Karpas-422 (cell line): ENCODE results near the gene ACOX3. TPM values are rescaled to one million over a fixed set of nuclear protein-coding genes. Genes with fewer than 3 reads are reported as not detected.

Experiments used
- DNase-seq: peaks from one replicate; pipeline ENCODE4 v3.0.0-alpha.2; 2015
- H2AFZ ChIP-seq: fragments of 200-600 bp; sonication (generic); 2 replicates; pipeline ENCODE4 v1.6.1; 2014; ENCODE audit warnings: antibody characterized with exemption, low read length, mixed read lengths
- H3K27ac ChIP-seq: fragments of 200-600 bp; sonication (generic); 2 replicates; pipeline ENCODE4 v1.5.1; 2014; ENCODE audit warnings: mild to moderate bottlenecking, low read length, moderate library complexity
- H3K27me3 ChIP-seq: fragments of 200-600 bp; sonication (generic); 2 replicates; pipeline ENCODE4 v1.6.1; 2014; ENCODE audit warnings: low read length, mixed read lengths
- H3K36me3 ChIP-seq: fragments of 200-600 bp; sonication (generic); 2 replicates; pipeline ENCODE4 v1.6.1; 2014; ENCODE audit warnings: low read length, mixed read lengths; ENCODE audit not compliant: insufficient read depth
- H3K4me1 ChIP-seq: fragments of 200-600 bp; sonication (generic); 2 replicates; pipeline ENCODE4 v1.6.1; 2014; ENCODE audit warnings: mild to moderate bottlenecking, low read length, mixed read lengths
- H3K4me2 ChIP-seq: fragments of 200-600 bp; sonication (generic); 2 replicates; pipeline ENCODE4 v1.6.1; 2014; ENCODE audit warnings: low read length, low read depth, mild to moderate bottlenecking; ENCODE audit not compliant: poor library complexity, severe bottlenecking
- H3K4me3 ChIP-seq: fragments of 200-600 bp; sonication (generic); 2 replicates; pipeline ENCODE4 v1.5.1; 2014; ENCODE audit warnings: mild to moderate bottlenecking, antibody characterized with exemption, low read length, mixed read lengths
- H3K79me2 ChIP-seq: fragments of 200-600 bp; sonication (generic); 2 replicates; pipeline ENCODE4 v1.6.1; 2014; ENCODE audit warnings: mild to moderate bottlenecking, low read length, mixed read lengths
- H3K9ac ChIP-seq: fragments of 200-600 bp; sonication (generic); 2 replicates; pipeline ENCODE4 v1.6.0; 2014; ENCODE audit warnings: low read length
- H3K9me2 ChIP-seq: fragments of 200-600 bp; sonication (generic), shearing (Covaris generic); replicated peaks from 2 replicates; pipeline ENCODE4 v1.6.0; 2014; ENCODE audit warnings: mild to moderate bottlenecking, low read length, moderate library complexity; ENCODE audit not compliant: insufficient read depth
- H3K9me3 ChIP-seq: fragments of 300-700, 200-600 bp; sonication (generic); 2 replicates; pipeline ENCODE4 v1.6.1; 2014; ENCODE audit warnings: low read length, mixed read lengths
- H4K20me1 ChIP-seq: fragments of 200-600 bp; sonication (generic); 2 replicates; pipeline ENCODE4 v1.6.1; 2014; ENCODE audit warnings: mild to moderate bottlenecking, antibody characterized with exemption, low read length, low read depth; ENCODE audit not compliant: insufficient read depth
- total RNA-seq: library from RNA; depleted of rRNA; stranded (reverse); fragments of >200 nt; shearing (Covaris generic); gene quantifications from 2 replicates; pipeline ENCODE4 v1.2.3, GENCODE V29; 2014; ENCODE audit warnings: low replicate concordance

The ACOX3 gene
- total RNA-seq, 1 experiment from 2014 or later: 17.6 TPM

DNA sequence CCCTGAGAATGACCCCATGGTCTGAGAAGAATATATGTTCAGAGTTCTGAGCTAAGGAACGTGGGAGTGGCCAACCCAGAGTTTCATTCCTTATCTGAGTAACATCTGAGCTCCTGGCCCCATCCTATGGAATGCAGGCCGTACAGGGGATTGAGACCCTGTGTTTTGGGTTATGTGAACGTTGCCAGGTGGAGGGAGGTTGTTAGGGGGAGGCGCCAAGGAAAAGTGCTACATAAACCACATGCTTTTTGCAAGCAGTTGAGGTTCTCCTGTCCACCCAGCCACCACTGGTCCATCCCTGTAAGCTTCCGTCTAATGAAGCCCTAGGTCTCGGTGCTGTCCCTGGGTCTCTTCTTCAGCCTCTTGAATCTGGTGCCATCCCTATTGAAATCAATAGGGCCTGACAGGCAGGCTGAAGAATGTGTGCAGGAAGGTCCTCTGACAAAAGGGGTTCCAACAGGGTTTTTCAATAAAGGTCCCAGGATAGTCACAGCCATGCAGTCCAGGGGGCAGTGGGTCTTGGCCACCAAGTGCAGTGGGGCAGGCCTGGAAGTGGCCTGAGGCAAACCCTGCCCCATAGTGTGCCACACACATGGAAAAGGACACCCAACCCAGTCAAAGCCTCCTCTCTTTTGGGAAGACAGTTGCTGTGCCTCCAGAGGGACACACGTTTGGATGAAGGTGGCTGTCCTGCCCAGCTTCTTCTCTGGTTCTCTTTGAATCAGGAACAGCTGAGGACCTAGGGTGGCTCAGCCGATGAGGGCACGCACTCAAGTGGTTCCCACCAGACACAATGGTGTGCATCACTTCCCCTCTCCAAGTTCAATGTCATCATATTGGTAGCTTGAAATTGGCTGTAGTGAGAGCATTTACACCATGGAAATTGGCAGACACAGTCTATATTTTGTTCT, 117.5 kb downstream of the ACOX3 start:
- Histone ChIP-seq H3K9me2 (no peaks in the 10 kb centered on the region), H3K36me3 (no peaks in the 10 kb centered on the region), H3K9ac (no peak overlapping the region), H3K27ac (no peak overlapping the region), H2AFZ (no peak overlapping the region), H3K79me2 (no peaks in the 10 kb centered on the region), H3K27me3 (no peaks in the 10 kb centered on the region), H3K4me2 (no peak overlapping the region), H3K4me3 (no peak overlapping the region), H3K4me1 (no peaks in the 10 kb centered on the region), H4K20me1 (no peaks in the 10 kb centered on the region), H3K9me3 (no peaks in the 10 kb centered on the region)
- DNase-seq: no peak

DNA sequence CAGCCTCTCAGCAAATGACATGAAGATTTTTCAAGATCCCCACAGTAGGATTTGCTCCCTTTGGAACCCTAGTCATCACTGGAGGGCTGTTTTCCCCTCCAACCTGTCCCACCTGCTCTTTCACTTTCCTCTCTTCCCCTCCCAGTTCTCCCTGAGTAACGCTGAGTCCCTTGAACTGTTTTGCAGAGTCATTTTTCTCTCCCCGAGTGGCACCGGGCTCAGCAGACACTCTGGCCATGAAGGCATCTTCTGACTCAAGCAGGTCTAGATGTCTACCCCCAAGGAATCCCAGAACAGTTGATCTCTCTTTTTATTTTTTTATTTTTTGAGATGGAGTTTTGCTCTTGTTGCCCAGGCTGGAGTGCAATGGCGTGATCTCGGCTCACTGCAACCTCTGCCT, 118.8 kb downstream of the ACOX3 start:
- no peak overlapping the region for H3K27ac ChIP-seq
- no peaks in the 10 kb centered on the region for H3K36me3 ChIP-seq
- H3K9me3 ChIP-seq: no peaks in the 10 kb centered on the region
- H3K9me2 ChIP-seq: no peaks in the 10 kb centered on the region
- no peak overlapping the region for H3K4me2 ChIP-seq
- no peak overlapping the region for H3K4me3 ChIP-seq
- no peak for DNase-seq
- H3K9ac ChIP-seq: no peak overlapping the region
- no peaks in the 10 kb centered on the region for H3K27me3 ChIP-seq
- H4K20me1 ChIP-seq: no peaks in the 10 kb centered on the region
- no peaks in the 10 kb centered on the region for H3K4me1 ChIP-seq
- H3K79me2 ChIP-seq: no peaks in the 10 kb centered on the region
- H2AFZ ChIP-seq: no peak overlapping the region

DNA sequence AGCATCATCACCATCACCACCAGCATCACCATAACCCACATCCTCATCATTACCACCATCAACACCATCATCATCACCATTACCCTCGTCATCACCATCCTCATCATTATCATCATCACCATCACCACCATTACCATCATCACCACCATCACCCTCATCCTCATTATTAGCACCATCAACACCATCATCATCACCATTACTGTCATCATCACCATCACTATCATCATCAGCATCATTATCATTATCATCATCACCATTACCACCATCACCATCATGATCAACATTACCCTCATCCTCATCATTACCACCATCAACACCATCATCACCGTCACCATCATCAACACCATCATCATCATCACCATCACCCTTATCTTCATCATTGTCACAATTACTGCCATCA, 119.3 kb downstream of the ACOX3 start:
- H3K27ac ChIP-seq: no peak overlapping the region
- H3K9me2 ChIP-seq: no peaks in the 10 kb centered on the region
- no peak for DNase-seq
- H3K27me3 ChIP-seq: no peaks in the 10 kb centered on the region
- no peaks in the 10 kb centered on the region for H4K20me1 ChIP-seq
- H3K4me2 ChIP-seq: no peak overlapping the region
- no peaks in the 10 kb centered on the region for H3K4me1 ChIP-seq
- no peak overlapping the region for H3K4me3 ChIP-seq
- no peak overlapping the region for H2AFZ ChIP-seq
- H3K36me3 ChIP-seq: no peaks in the 10 kb centered on the region
- no peak overlapping the region for H3K9ac ChIP-seq
- no peaks in the 10 kb centered on the region for H3K9me3 ChIP-seq
- no peaks in the 10 kb centered on the region for H3K79me2 ChIP-seq

DNA sequence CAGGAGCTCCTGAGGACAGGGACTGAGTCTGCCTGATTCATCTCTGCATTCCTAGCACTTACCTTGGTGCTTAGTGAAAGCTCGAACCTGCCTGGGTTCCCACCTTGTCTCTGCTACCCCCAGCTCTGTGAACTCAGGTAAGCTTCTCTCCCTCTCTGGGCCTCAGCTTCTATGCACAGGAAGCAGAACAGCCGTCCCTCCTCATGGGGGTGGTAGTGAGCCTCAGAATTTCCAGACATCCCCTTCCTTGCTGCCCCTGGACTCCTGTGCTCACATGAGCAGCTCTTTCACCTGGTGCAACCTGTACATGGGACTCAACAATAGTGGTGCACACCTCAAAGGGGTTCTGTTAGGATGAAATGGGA, 120.2 kb downstream of the ACOX3 start:
- Histone ChIP-seq H3K36me3 (no peaks in the 10 kb centered on the region), H3K4me2 (no peak overlapping the region), H2AFZ (no peak overlapping the region), H3K9ac (no peak overlapping the region), H3K27ac (no peak overlapping the region), H3K79me2 (no peaks in the 10 kb centered on the region), H3K9me2 (no peaks in the 10 kb centered on the region), H4K20me1 (no peaks in the 10 kb centered on the region), H3K27me3 (no peaks in the 10 kb centered on the region), H3K9me3 (no peaks in the 10 kb centered on the region), H3K4me3 (no peak overlapping the region), H3K4me1 (no peaks in the 10 kb centered on the region)
- peak; percentile 71 for DNase-seq

DNA sequence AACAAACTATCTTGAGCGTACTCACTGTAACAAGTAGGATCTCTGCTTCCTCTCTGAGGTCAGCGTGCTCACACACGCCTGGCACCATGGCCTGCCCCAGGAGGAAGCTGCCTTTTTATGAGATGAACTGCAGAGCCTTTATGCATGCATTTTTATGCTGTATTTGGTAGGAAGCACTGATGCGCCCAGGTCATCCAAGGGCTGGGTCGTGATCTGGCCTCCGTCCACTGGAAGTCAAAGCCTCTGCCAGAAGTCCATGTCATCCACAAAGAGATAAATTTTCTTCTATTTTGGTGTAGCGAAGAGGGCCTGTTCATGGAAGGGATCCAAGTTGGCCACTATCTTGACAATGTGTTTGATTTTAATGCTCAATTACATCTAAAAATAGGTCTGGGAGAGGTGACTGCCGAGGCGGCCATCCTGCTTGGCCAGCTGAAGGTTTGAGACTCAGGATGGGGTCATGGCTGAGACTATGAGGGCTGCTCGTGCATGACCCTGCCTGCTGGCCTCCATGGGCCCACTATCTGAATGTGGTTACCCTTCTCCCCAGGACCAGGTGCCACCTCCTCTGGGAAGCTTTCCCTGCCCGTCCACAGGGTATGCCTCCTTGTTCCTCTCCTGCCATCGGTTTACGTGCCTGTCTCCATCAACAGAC, 120.7 kb downstream of the ACOX3 start:
- H3K9me3 ChIP-seq: no peaks in the 10 kb centered on the region
- DNase-seq: no peak
- no peaks in the 10 kb centered on the region for H3K36me3 ChIP-seq
- no peaks in the 10 kb centered on the region for H3K9me2 ChIP-seq
- no peak overlapping the region for H3K9ac ChIP-seq
- no peak overlapping the region for H3K27ac ChIP-seq
- no peaks in the 10 kb centered on the region for H4K20me1 ChIP-seq
- no peak overlapping the region for H2AFZ ChIP-seq
- H3K79me2 ChIP-seq: no peaks in the 10 kb centered on the region
- no peak overlapping the region for H3K4me2 ChIP-seq
- H3K4me3 ChIP-seq: no peak overlapping the region
- no peaks in the 10 kb centered on the region for H3K4me1 ChIP-seq
- no peaks in the 10 kb centered on the region for H3K27me3 ChIP-seq

DNA sequence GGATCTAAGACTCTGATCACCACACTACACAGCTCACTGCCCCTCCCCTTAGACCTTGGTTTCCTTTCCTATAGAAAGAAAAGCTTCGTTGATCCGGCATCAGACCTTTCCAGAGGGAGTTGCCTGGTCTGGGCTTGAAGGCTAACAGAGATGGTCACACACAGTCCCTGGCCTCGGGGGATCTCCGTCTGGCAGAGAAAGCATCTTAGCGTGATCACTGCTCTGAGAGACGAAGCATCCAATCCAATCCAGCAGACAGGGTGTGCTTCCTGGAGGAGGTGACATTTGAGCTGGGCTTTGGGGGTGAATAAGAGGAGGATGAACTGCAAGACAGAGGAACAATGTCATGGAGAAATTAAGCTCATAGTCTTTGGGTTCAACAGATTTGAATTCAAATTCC, 121.5 kb downstream of the ACOX3 start:
- Histone ChIP-seq H3K36me3 (no peaks in the 10 kb centered on the region), H3K27me3 (no peaks in the 10 kb centered on the region), H3K9me2 (no peaks in the 10 kb centered on the region), H3K4me3 (no peak overlapping the region), H3K4me1 (no peaks in the 10 kb centered on the region), H3K27ac (no peak overlapping the region), H2AFZ (no peak overlapping the region), H3K9me3 (no peaks in the 10 kb centered on the region), H4K20me1 (no peaks in the 10 kb centered on the region), H3K4me2 (no peak overlapping the region), H3K9ac (no peak overlapping the region), H3K79me2 (no peaks in the 10 kb centered on the region)
- no peak for DNase-seq

DNA sequence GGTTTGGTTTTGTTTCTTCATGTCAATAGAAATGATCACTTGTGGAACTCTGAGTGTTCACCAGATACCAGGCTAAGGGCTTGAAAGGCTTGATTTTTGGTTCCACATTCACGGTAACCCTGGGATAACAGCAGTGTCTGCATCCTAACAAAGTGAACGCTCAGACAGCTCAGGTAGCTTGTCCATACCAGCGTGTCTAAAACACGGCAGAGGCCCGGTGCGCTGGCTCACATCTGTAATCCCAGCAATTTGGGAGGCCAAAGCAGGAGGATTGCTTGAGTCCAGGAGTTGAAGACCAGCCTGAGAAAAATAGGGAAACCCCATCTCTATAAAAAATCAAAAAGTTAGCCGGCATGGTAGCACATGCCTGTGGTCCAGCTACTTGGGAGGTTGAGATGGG, 122.0 kb downstream of the ACOX3 start:
- no peaks in the 10 kb centered on the region for H3K9me3 ChIP-seq

DNA sequence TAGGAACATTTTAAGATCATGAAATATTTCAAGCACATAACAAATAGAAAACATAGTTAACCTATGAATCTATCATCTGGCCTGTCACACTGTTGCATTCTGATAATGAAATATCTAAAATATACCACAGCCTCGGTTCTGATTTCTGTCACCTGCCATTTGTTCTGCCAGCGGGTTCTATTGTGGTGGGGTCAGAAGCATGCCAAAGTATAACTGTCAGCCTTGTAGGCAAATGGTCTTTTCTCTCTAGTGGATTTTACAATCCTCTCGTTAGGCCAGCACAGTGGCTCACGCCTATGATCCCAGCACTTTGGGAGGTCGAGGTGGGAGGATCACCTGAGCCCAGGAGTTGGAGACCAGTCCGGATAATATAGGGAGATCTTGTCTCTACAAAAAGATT, 123.0 kb downstream of the ACOX3 start:
- H3K4me3 ChIP-seq: no peak overlapping the region
- no peaks in the 10 kb centered on the region for H3K36me3 ChIP-seq
- no peak overlapping the region for H3K9ac ChIP-seq
- H3K79me2 ChIP-seq: no peaks in the 10 kb centered on the region
- H4K20me1 ChIP-seq: no peaks in the 10 kb centered on the region
- no peaks in the 10 kb centered on the region for H3K9me2 ChIP-seq
- H2AFZ ChIP-seq: no peak overlapping the region
- H3K27me3 ChIP-seq: no peaks in the 10 kb centered on the region
- H3K9me3 ChIP-seq: no peaks in the 10 kb centered on the region
- DNase-seq: no peak
- no peaks in the 10 kb centered on the region for H3K4me1 ChIP-seq
- H3K27ac ChIP-seq: no peak overlapping the region
- no peak overlapping the region for H3K4me2 ChIP-seq

More for the DNA sequence above, 122.0 kb downstream of the ACOX3 start:
- Histone ChIP-seq H3K9me2 (no peaks in the 10 kb centered on the region), H3K4me3 (no peak overlapping the region), H4K20me1 (no peaks in the 10 kb centered on the region), H3K9ac (no peak overlapping the region), H3K27ac (no peak overlapping the region), H3K4me2 (no peak overlapping the region), H3K4me1 (no peaks in the 10 kb centered on the region), H3K27me3 (no peaks in the 10 kb centered on the region), H3K36me3 (no peaks in the 10 kb centered on the region), H3K79me2 (no peaks in the 10 kb centered on the region), H2AFZ (no peak overlapping the region)
- DNase-seq: no peak
